UCSD-AML1 (cell line): ENCODE results near the gene PSD4.

ENCODE experiments used
- DNase-seq: peaks from one replicate; lab custom pipeline; 2025; ENCODE audit not compliant: unreplicated experiment; lab: John Stamatoyannopoulos, UW

PSD4 gene

GRCh38 chr2:113258471-113259147 lies 84.8 kb downstream of the PSD4 start:
- DNase-seq: no peak
